GM18508 (cell line): Measurements from ENCODE around the gene FKBP8.

ENCODE experiments used
- ATAC-seq: cut with Tn5 transposase; IDR thresholded peaks from one replicate; pipeline ENCODE4 v1.9.1; 2021; ENCODE audit warnings: moderate number of reproducible peaks; ENCODE audit not compliant: insufficient read depth, unreplicated experiment

FKBP8 gene

GRCh38 chr19:18488838-18489626 is 54.3 kb downstream of the FKBP8 start:
- no peak for ATAC-seq

GRCh38 chr19:18488403-18488723 is 55.0 kb downstream of the FKBP8 start:
- ATAC-seq = no peak

- ATAC-seq = no peak
Observed at GRCh38 chr19:18487576-18488402, 55.6 kb downstream of the FKBP8 start.

GRCh38 chr19:18486746-18487145 is 56.6 kb downstream of the FKBP8 start:
- ATAC-seq = no peak

GRCh38 chr19:18484992-18485391 is 58.4 kb downstream of the FKBP8 start:
- no peak for ATAC-seq

- no peak for ATAC-seq
Observed at GRCh38 chr19:18483119-18483890, 60.1 kb downstream of the FKBP8 start.
